ENCODE measurements around the gene TAS1R2. TPM values are rescaled to one million over a fixed set of nuclear protein-coding genes. Genes with fewer than 3 reads are reported as not detected.
A peak's percentile ranks its signal among the peaks of the same experiment; 100 is the strongest.

TAS1R2 gene
- total and polyA plus RNA-seq, 2 of the 13 experiments (the other 11 are each of a cell fraction or from before 2014, with no cell fraction given): not detected

DNA sequence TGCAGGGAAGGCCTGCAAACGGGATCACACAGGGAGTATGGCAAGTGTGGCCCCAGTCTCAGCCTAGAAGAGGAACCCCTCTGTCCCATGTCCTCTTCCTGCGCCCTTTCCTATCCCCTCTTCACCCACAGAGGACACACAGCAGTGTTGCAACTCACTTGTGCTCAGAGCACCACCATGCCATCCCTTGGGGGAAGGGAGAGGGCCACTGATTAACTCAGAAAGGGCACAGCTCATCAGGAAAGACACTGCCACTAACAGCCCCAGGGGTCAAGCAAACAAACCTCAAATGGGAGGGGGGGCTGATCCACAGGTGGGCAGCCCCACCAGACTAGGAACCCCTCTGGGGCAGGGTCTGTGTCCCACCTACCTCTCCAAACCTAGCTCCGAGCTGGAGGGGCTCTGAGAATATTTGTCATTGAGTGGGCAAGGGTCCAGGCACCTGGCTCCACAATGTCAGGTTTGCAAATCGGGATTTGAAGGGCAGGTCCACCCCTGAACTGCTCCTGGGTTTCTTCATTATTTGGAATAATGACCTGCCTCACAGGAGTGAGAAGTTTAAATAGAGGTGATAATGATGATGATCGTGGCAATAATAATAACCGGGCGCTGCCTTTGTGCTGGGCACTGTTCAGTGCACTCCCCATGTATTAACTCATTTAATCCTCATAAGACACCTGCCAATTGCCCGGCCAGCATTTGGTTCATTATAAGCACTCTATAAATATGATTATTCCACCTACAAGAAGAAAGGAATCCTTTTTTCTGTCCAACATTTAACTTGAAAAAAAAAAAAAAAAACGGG, 41.9 kb upstream of the TAS1R2 start (continued):
- TF ChIP-seq NONO (IDR thresholded peaks at IDR 0.05) (no peak), NONO (CRISPR knock-in tag; conservative IDR thresholded peaks at IDR 0.05) (peak; percentile 90), ZNF251 (CRISPR knock-in tag; IDR thresholded peaks at IDR 0.05) (no peak), KLF12 (CRISPR knock-in tag; IDR thresholded peaks at IDR 0.05; ENCODE audit: borderline replicate concordance) (no peak), KMT2A (CRISPR knock-in tag; IDR thresholded peaks at IDR 0.05) (0 out of 2 replicates have a peak, but pooled peaks have one; percentile 34), DPF2 (CRISPR knock-in tag; IDR thresholded peaks at IDR 0.05; ENCODE audit: borderline replicate concordance, low read depth) (peak; percentile 80; the same call in 1 of the 2 replicates), ZNF343 (CRISPR knock-in tag; IDR thresholded peaks at IDR 0.05) (peak; percentile 62; the same call in 1 of the 2 replicates), ZFP36L1 (CRISPR knock-in tag; IDR thresholded peaks at IDR 0.05) (no peak), ZNF546 (CRISPR knock-in tag; conservative IDR thresholded peaks at IDR 0.05) (no peak), MTA1 (CRISPR knock-in tag; IDR thresholded peaks at IDR 0.05; ENCODE audit: borderline replicate concordance) (peak; percentile 63), ZNF737 (CRISPR knock-in tag; IDR thresholded peaks at IDR 0.05; ENCODE audit: borderline replicate concordance) (no peak), FOXK1 (CRISPR knock-in tag; IDR thresholded peaks at IDR 0.05; ENCODE audit: borderline replicate concordance, low read depth) (peak; percentile 67; the same call in 1 of the 2 replicates), HNRNPH1 (optimal IDR thresholded peaks at IDR 0.05; ENCODE audit: low read depth, low read length) (peak; percentile 49), ERF (CRISPR knock-in tag; IDR thresholded peaks at IDR 0.05) (peak; percentile 67; the same call in 1 of the 2 replicates), ZNF616 (CRISPR knock-in tag; IDR thresholded peaks at IDR 0.05; ENCODE audit: low read depth) (no peak), RFXAP (CRISPR knock-in tag; IDR thresholded peaks at IDR 0.05; ENCODE audit: borderline replicate concordance) (peak; percentile 55; the same call in 1 of the 2 replicates), ZNF883 (CRISPR knock-in tag; IDR thresholded peaks at IDR 0.05; ENCODE audit: not compliant biosample characterization) (no peak), DMAP1 (CRISPR knock-in tag; IDR thresholded peaks at IDR 0.05) (peak; percentile 67), FOXO1 (CRISPR knock-in tag; IDR thresholded peaks at IDR 0.05) (peak; percentile 76), ZSCAN30 (CRISPR knock-in tag; IDR thresholded peaks at IDR 0.05) (no peak), POLR2G (IDR thresholded peaks at IDR 0.05; ENCODE audit: low read depth, low read length) (peak; percentile 73), KDM5A (IDR thresholded peaks at IDR 0.05; ENCODE audit: borderline replicate concordance, low read length) (no peak), ZBTB38 (CRISPR knock-in tag; IDR thresholded peaks at IDR 0.05) (peak; percentile 50; the same call in 1 of the 2 replicates), ZNF644 (CRISPR knock-in tag; IDR thresholded peaks at IDR 0.05; ENCODE audit: low read depth) (peak; percentile 65; the same call in 1 of the 2 replicates), MBD4 (IDR thresholded peaks at IDR 0.05; ENCODE audit: borderline replicate concordance, low read length) (no peak)
- TF ChIP-seq, protein P1, sequence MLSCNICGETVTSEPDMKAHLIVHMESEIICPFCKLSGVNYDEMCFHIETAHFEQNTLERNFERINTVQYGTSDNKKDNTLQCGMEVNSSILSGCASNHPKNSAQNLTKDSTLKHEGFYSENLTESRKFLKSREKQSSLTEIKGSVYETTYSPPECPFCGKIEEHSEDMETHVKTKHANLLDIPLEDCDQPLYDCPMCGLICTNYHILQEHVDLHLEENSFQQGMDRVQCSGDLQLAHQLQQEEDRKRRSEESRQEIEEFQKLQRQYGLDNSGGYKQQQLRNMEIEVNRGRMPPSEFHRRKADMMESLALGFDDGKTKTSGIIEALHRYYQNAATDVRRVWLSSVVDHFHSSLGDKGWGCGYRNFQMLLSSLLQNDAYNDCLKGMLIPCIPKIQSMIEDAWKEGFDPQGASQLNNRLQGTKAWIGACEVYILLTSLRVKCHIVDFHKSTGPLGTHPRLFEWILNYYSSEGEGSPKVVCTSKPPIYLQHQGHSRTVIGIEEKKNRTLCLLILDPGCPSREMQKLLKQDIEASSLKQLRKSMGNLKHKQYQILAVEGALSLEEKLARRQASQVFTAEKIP (CRISPR knock-in tag; IDR thresholded peaks at IDR 0.05; ENCODE audit: borderline replicate concordance): no peak
- TF ChIP-seq, protein P2, sequence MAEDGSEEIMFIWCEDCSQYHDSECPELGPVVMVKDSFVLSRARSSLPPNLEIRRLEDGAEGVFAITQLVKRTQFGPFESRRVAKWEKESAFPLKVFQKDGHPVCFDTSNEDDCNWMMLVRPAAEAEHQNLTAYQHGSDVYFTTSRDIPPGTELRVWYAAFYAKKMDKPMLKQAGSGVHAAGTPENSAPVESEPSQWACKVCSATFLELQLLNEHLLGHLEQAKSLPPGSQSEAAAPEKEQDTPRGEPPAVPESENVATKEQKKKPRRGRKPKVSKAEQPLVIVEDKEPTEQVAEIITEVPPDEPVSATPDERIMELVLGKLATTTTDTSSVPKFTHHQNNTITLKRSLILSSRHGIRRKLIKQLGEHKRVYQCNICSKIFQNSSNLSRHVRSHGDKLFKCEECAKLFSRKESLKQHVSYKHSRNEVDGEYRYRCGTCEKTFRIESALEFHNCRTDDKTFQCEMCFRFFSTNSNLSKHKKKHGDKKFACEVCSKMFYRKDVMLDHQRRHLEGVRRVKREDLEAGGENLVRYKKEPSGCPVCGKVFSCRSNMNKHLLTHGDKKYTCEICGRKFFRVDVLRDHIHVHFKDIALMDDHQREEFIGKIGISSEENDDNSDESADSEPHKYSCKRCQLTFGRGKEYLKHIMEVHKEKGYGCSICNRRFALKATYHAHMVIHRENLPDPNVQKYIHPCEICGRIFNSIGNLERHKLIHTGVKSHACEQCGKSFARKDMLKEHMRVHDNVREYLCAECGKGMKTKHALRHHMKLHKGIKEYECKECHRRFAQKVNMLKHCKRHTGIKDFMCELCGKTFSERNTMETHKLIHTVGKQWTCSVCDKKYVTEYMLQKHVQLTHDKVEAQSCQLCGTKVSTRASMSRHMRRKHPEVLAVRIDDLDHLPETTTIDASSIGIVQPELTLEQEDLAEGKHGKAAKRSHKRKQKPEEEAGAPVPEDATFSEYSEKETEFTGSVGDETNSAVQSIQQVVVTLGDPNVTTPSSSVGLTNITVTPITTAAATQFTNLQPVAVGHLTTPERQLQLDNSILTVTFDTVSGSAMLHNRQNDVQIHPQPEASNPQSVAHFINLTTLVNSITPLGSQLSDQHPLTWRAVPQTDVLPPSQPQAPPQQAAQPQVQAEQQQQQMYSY (CRISPR knock-in tag; IDR thresholded peaks at IDR 0.05): no peak; the same call in 1 of the 2 replicates

All from HepG2 (cell line).